HEK293 (cell line): ENCODE measurements around the gene LRRC75A.
A peak's percentile ranks its signal among the peaks of the same experiment; 100 is the strongest.

Experiments
- CTCF ChIA-PET: fragments of 350-600 bp; formaldehyde crosslinking; extraction: SDS; loops from one replicate; lab custom pipeline; 2021; ENCODE audit warnings: antibody characterized with exemption; lab: Yijun Ruan, JAX
- POLR2A ChIA-PET: fragments of 300-600 bp; formaldehyde crosslinking; extraction: SDS; loops from one replicate; lab custom pipeline; 2020; ENCODE audit warnings: antibody characterized with exemption, inconsistent platforms; lab: Yijun Ruan, JAX
- H3K27ac ChIP-seq: fragments of 200-500 bp; sonication (Bioruptor generic); 2 replicates; pipeline ENCODE4 v1.5.1; 2014; ENCODE audit warnings: low read depth, low read length, control low read depth, inconsistent platforms; ENCODE audit errors: extremely low read depth
- H3K36me3 ChIP-seq, 2 experiments: fragments of 200-500 bp in 1 of 2; sonication (Bioruptor generic) in 1 of 2; 1 replicate in 1 of 2; 2 replicates in 1 of 2; pipeline ENCODE4 v1.5.1; 2014 to 2017; ENCODE audit warnings: inconsistent platforms in 2 of 2, low read length in 2 of 2; ENCODE audit not compliant: control insufficient read depth in 2 of 2, insufficient read depth in 1 of 2
- H3K4me1 ChIP-seq: fragments of 200-500 bp; sonication (Bioruptor generic); 2 replicates; pipeline ENCODE4 v1.5.1; 2014; ENCODE audit warnings: mild to moderate bottlenecking, low read length, inconsistent platforms; ENCODE audit not compliant: control insufficient read depth, insufficient read depth
- H3K4me3 ChIP-seq: 2 replicates; pipeline ENCODE4 v1.5.1; 2011; ENCODE audit warnings: low read depth, mild to moderate bottlenecking, control low read depth, low read length, moderate library complexity
- H3K9me3 ChIP-seq: fragments of 200-500 bp; sonication (Bioruptor generic); 2 replicates; pipeline ENCODE4 v1.5.1; 2014; ENCODE audit warnings: low read depth, low read length, inconsistent platforms; ENCODE audit not compliant: control insufficient read depth, insufficient read depth
- ZNF112 ChIP-seq: fragments of 450-650 bp; formaldehyde crosslinking; IDR thresholded peaks from 2 replicates; pipeline ENCODE4 v1.5.0; 2017; ENCODE audit warnings: missing biosample characterization, missing genetic modification characterization
- ZNF366 ChIP-seq: fragments of 450-650 bp; formaldehyde crosslinking; conservative IDR thresholded peaks from 2 replicates; pipeline ENCODE4 v1.5.1; 2016; ENCODE audit warnings: missing biosample characterization, missing genetic modification characterization
- ZNF600 ChIP-seq: fragments of 450-650 bp; formaldehyde crosslinking; IDR thresholded peaks from 2 replicates; pipeline ENCODE4 v1.5.1; 2016; ENCODE audit warnings: missing biosample characterization, missing genetic modification characterization
- TF ChIP-seq, protein P1 (sequence below): fragments of 450-650 bp; formaldehyde crosslinking; IDR thresholded peaks from 2 replicates; pipeline ENCODE4 v1.5.0; 2017; ENCODE audit warnings: missing biosample characterization, missing genetic modification characterization, borderline replicate concordance
- TF ChIP-seq, protein P2 (sequence below): fragments of 450-650 bp; formaldehyde crosslinking; IDR thresholded peaks from 2 replicates; pipeline ENCODE4 v1.5.1; 2016; ENCODE audit warnings: missing biosample characterization, missing genetic modification characterization

The LRRC75A gene

DNA sequence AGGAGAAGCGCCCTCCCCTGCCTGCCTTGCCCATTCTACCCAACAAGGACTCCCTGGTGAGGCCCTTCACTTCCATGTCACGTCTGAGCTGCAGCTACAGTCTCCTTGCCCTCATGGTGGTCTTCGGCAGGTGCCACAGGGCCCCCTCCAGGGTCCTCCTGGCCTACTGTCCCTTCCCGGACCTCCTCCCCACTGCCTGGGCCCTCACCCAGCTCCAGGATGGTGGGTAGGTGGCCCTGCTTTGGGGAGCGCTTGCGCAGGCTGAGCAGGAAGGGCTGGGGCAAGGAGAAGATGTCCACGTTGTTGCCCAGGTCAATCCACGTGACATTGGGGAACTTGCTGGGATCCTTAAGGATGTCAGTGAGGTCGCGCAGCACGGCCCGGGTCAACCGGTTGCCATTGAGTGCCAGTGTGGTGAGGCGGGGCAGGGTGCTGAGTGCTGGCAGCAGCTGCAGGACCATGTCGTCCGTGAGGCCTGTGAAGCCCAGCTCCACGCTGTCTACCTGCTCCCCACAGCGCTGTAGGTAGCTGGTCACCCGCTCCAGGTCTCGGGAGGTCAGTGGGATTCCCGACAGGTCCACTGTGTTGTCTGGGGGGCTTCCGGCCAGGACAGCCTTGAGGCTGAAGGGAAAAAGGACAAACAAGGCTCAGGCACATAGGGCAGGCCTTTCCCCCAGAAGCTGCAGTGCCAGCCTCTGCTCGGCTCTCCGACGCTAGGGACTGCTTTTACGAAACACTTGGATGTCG is 48.3 kb downstream of the LRRC75A start (continued):
- TF ChIP-seq ZNF366 (tag by site-specific recombination): no peak
- TF ChIP-seq, all 188 proteins: peak for 0

DNA sequence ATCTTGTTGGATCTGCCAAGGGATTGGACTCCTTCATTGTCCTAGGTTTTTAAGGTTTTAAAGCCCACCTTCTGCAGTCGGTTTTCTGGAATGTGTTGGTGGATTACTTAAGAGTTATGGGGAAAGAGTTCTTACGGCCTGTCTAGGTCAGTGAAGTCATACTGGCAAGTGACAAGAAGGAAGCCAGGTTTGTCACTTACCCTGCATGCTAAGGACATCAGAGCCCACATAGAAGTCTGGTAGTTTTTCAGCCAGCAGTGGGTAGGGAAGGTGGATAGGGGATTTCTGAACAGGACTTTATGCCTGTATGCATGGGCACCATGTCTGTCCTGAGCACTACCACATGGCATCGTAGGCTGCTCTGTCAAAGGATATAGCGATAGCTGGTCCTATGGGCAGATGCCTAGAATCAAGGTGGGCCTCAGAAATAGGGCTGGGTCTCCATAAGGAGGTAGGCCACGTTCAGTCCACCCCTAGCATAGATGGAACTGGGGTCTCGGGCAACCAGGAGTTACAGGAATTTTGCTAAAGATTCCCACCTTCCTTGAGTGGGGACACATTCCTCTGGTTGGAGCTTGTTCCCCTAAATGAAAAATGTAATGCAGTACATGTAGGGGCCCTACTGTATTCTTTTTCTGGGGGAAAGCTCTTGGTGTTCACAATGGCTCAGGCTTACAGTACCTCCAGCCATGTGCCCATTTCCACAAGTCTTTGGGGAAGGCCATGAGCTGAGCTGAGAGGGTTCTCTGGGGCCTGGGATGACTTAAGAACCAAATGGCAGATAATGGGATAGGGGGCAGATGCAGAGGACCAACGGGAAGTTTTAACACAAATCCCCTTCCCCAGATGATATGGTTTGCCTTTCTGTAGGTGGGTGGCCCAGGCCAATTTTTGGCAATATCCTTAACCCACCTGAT is 49.1 kb downstream of the LRRC75A start:
- no peaks in the 10 kb centered on the region for H3K9me3 ChIP-seq
- H3K4me3 ChIP-seq: no peak overlapping the region
- H3K27ac ChIP-seq: peak overlapping the region; percentile 20; the same call in 1 of the 2 replicates
- peaks cover 34 to 82% of the 10 kb centered on the region in 2 experiments for H3K36me3 ChIP-seq
- TF ChIP-seq, protein P1, sequence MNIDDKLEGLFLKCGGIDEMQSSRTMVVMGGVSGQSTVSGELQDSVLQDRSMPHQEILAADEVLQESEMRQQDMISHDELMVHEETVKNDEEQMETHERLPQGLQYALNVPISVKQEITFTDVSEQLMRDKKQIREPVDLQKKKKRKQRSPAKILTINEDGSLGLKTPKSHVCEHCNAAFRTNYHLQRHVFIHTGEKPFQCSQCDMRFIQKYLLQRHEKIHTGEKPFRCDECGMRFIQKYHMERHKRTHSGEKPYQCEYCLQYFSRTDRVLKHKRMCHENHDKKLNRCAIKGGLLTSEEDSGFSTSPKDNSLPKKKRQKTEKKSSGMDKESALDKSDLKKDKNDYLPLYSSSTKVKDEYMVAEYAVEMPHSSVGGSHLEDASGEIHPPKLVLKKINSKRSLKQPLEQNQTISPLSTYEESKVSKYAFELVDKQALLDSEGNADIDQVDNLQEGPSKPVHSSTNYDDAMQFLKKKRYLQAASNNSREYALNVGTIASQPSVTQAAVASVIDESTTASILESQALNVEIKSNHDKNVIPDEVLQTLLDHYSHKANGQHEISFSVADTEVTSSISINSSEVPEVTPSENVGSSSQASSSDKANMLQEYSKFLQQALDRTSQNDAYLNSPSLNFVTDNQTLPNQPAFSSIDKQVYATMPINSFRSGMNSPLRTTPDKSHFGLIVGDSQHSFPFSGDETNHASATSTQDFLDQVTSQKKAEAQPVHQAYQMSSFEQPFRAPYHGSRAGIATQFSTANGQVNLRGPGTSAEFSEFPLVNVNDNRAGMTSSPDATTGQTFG: no peak
- TF ChIP-seq, protein P2, sequence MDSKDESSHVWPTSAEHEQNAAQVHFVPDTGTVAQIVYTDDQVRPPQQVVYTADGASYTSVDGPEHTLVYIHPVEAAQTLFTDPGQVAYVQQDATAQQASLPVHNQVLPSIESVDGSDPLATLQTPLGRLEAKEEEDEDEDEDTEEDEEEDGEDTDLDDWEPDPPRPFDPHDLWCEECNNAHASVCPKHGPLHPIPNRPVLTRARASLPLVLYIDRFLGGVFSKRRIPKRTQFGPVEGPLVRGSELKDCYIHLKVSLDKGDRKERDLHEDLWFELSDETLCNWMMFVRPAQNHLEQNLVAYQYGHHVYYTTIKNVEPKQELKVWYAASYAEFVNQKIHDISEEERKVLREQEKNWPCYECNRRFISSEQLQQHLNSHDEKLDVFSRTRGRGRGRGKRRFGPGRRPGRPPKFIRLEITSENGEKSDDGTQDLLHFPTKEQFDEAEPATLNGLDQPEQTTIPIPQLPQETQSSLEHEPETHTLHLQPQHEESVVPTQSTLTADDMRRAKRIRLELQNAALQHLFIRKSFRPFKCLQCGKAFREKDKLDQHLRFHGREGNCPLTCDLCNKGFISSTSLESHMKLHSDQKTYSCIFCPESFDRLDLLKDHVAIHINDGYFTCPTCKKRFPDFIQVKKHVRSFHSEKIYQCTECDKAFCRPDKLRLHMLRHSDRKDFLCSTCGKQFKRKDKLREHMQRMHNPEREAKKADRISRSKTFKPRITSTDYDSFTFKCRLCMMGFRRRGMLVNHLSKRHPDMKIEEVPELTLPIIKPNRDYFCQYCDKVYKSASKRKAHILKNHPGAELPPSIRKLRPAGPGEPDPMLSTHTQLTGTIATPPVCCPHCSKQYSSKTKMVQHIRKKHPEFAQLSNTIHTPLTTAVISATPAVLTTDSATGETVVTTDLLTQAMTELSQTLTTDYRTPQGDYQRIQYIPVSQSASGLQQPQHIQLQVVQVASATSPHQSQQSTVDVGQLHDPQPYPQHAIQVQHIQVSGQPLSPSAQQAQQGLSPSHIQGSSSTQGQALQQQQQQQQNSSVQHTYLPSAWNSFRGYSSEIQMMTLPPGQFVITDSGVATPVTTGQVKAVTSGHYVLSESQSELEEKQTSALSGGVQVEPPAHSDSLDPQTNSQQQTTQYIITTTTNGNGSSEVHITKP: 0 out of 2 replicates have a peak, but pooled peaks have one; percentile 6
- H3K4me1 ChIP-seq: no peaks in the 10 kb centered on the region
- ChIA-PET POLR2A (interaction anchor here (0.6 to 6.0 kb wide), 11 partner anchors 11 to 90 kb away, joined by 3 to 54 read pairs (median 4); partner anchors contain the start of gene UBB), CTCF (interaction anchor here (0.5 to 3.3 kb wide), 5 partner anchors 10 to 79 kb away, joined by 3 to 22 read pairs (median 5); no protein-coding TSS in a partner anchor)

DNA sequence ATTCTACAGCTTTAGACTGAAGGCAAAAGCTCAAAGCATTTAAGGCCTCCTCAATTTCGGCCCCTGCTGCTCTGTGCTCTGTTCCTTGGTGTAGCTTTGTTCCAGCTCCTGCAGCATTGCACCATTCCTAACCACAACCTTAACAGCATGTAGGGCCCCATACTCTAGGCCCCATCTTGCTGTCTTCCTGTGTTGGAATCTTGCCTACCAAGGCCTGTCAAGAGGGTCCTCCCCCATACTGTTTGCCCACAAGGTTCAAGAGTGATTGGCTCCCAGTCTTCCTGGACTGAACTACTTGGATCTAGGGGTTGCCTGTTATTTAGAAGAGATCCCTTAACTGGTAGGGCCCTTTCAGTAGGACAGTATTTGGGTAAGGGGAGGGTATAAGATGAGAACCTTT is 49.9 kb downstream of the LRRC75A start:
- TF ChIP-seq, protein P2: peak; percentile 85
- peak; percentile 88 for TF ChIP-seq ZNF600
- no peak for TF ChIP-seq ZNF112
- TF ChIP-seq, all 188 proteins: peak for 2
- Histone ChIP-seq H3K27ac (peak overlapping the region; percentile 20; the same call in 1 of the 2 replicates), H3K4me3 (no peak overlapping the region), H3K36me3 (peaks cover 30 to 74% of the 10 kb centered on the region in 2 experiments), H3K9me3 (no peaks in the 10 kb centered on the region), H3K4me1 (no peaks in the 10 kb centered on the region)
- POLR2A ChIA-PET: interaction anchor here (0.6 to 6.0 kb wide), 7 partner anchors 21 to 90 kb away, joined by 3 to 54 read pairs (median 4); partner anchors contain the start of gene UBB
- CTCF ChIA-PET: interaction anchor here (1.4 to 2.8 kb wide), 5 partner anchors 9 to 79 kb away, joined by 3 to 31 read pairs (median 8); no protein-coding TSS in a partner anchor
